HG02840 (cell line): Measurements from ENCODE around the gene EVX2.

Experiments
- ATAC-seq: cut with Tn5 transposase; IDR thresholded peaks from one replicate; pipeline ENCODE4 v1.9.1; 2021; ENCODE audit warnings: mild to moderate bottlenecking, moderate library complexity, moderate number of reproducible peaks; ENCODE audit not compliant: unreplicated experiment, low FRiP score

Gene EVX2

GRCh38 chr2:176085120-176085788, 1.5 kb upstream of the EVX2 start:
- no peak for ATAC-seq

GRCh38 chr2:176084611-176085119, 903 bp upstream of the EVX2 start:
- no peak for ATAC-seq

DNA sequence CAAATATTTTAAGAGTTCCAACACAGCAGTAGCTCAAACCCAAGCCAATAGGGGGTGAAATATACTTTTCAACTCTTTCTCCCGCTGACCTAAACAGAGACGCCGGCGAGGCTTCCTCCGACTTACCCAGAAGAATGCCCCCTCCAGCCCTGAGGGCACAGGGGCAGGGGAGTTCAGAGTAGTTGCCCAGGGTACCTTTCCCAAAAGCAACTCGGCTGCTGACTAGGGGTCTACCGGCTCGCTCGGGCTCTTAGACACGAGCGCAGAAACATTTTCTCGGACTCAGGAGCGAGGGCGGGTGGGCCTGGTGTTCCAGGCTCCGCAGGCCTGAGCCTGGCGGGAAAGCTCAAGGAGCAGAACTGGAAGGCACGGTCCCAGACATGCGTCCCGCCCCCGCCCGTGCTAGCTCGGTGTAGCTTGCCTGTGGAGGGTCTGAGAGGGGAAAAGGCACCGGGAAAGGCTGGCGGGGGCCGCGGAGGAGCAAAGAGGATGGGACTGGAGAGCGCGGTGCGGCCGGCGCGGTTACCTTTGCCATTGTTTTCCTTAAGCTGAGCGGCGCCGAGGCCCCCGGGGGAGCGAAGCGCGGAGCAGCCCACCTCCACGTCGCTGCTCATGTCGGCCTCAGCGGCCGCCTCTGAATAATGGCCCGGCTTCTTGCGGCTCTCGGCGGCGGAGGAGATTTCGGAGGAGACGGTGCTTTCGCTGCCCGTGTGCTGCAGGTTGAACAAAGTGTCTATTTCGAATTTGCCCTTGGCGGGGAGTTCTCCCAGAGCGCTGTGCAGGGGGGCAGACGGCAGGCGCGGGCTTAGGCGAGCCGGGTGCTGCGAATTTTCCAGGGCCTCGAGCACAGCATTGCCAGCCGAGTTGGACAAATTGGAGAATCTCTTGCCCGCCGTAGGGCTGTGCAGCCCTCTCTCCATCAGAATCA, 674 bp downstream of the EVX2 start:
- no peak for ATAC-seq

- ATAC-seq: no peak
Observed at GRCh38 chr2:176082525-176082823, 1.3 kb downstream of the EVX2 start.

DNA sequence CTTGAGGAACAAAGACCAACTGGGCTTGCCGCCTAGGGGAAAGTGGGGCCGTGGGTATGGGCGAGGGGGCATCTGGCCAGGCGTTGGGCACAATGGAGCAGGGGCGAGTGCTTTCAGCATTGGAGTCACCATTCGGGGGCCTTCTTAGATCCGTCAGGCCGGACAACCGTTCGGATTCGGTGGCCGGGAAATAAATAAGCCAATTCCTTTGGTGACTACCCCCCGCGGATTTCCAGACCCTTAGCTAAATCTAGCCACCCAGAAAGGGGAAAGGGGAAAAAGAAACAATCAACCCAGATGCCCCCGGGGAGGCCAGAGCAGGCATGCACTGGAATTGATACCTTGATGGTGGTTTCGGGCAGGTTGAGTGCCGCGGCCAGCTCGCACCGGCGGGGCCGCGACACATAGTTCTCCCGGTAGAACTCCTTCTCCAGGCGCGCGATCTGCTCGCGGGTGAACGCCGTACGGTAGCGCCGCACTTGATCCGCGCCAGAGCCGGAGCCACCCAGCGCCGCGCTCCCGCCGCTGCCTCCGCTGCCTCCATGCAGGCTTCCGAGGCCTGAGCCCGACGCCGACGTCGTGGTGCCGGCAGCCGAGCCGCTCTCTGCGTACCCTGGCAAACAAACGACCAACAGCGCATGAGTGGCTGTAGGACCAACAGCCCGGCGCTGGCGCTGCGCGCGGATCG, 1.8 kb downstream of the EVX2 start:
- ATAC-seq: no peak

- no peak for ATAC-seq
Observed at GRCh38 chr2:176081376-176081836, 2.4 kb downstream of the EVX2 start.

DNA sequence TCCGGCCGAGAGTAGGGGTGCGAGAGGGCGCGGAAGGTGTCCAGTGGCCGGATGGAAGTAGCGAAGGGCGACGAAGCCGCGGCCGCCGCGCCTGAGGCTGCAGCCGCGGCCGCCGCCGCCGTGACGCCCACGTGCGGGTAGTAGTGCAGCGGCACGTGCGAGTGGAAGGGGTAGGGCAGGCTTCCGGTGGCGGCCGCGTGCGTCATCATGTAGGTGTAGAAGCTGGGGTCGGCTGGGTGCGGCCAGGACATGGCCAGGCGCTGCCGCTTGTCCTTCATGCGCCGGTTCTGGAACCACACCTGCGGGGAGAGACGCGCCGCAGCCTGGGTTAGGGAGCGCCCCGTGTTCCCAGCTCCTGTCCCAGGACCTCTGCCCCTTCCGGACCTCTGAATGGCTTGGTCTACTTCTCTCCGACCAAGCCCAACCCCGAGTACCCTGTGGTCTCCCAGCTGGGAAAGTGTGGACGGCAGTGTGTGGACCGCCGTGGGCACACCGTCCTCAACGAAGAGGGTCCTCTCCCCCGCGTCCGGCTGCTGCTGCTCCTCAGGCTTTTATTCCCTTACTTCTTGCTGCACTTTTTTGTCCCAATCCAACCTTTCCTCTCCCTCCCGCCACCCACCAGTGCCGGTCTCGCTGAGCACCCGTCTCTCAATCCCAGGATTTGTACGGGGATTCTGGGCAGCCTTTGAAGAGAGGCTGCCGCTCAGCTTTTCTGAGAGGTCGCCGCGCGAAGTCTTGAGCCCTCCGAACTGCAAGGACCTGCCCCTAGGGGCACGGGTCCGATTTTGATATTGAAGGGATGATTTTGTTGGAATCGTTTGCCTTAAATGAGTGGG, 3.0 kb downstream of the EVX2 start:
- no peak for ATAC-seq

DNA sequence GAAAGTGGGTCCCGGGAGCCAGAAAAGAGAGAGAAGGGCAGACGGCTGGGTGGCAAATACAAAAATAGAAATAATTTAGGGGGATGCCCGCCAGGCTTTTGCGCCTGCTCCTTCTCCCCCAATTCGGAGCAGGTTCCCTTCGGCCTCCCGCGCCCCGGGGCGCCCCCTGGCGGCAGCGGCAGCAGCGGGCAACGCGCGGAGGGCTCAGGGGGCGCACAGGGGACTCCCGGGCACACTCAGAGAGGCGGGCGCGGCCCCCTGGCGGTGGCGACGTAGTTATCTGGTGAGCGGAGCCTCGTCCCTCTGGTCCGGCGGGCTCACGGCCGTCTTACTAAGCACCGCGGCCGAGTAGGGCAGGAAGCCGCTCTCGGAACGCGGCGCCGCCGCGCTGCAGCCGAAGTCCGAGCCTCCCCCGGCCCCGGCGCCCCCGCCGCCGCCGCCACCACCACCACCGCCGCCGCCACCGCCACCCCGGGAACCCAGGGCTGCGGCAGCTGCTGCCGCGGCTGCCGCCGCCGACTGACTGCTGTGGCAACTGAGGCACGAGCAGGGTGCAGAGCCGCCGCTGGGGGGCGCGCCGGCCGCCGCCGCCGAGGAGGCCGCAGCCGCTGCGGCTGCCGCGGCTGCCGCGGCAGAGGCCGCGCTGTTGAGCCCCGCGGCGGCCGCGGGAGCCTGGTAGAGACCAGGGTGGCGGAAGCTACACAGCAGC, 3.8 kb downstream of the EVX2 start:
- no peak for ATAC-seq

- no peak for ATAC-seq
Observed at GRCh38 chr2:176079285-176079830, 4.4 kb downstream of the EVX2 start.

GRCh38 chr2:176078541-176079284, 5.0 kb downstream of the EVX2 start:
- ATAC-seq: no peak

DNA sequence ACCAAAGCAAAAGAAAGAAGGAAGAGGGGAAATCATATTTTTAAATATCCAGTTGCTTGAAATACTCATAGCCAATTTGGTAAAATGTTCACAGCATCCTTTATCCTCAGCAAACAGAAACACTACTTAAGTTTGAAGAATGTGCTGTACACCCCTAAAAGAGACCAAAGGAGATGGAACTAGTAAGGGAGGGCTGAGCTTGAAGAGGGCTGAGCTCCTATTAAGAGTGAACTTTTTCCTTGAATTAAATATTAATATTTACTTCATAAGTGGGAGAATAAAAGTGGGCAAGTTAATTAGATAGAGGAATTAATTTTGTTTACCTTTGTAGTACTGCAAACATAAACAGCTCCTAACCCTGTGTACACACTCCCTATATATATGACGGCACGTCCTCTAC, 7.0 kb downstream of the EVX2 start:
- ATAC-seq: no peak

- ATAC-seq: no peak
Observed at GRCh38 chr2:176076063-176076462, 7.7 kb downstream of the EVX2 start.

- ATAC-seq: no peak
Observed at GRCh38 chr2:176075481-176075880, 8.3 kb downstream of the EVX2 start.

- no peak for ATAC-seq
Observed at GRCh38 chr2:176074919-176075425, 8.8 kb downstream of the EVX2 start.

- ATAC-seq: no peak
Observed at GRCh38 chr2:176072951-176073904, 10.5 kb downstream of the EVX2 start.

DNA sequence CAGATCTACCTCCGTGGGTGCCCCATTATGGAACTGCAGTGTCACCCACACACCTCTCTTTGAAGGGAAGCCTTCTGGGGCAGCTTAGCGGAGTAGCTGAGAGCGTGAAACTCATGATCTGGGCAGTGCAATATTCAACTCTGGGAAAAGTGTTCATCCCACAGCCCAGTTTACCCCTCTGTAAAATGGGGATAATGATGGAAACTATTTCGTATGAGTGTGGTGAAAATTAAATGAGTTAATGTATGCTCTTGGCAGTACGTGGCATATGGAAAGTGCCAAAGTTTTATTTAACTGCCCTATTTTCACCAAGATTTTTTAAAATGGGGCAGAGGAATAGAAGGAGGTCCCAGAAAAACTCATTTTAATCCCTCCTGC, 11.5 kb downstream of the EVX2 start:
- no peak for ATAC-seq
